Panc1 (cell line): ENCODE results near the gene SMG6.

Source experiments
- CTCF ChIP-seq: fragments of 450-650 bp; IDR thresholded peaks from 2 replicates; pipeline ENCODE4 v1.5.1; 2017; ENCODE audit warnings: mild to moderate bottlenecking
- POLR2AphosphoS5 ChIP-seq: IDR thresholded peaks from 2 replicates; pipeline ENCODE4 v1.6.1; 2012; ENCODE audit warnings: mild to moderate bottlenecking, low read depth, low read length, moderate library complexity
- REST ChIP-seq, 2 experiments: IDR thresholded peaks; 2 replicates each; pipeline ENCODE4 v1.6.1; 2011 to 2012; ENCODE audit warnings: low read depth in 2 of 2, control low read depth in 1 of 2, low read length in 1 of 2, mild to moderate bottlenecking in 1 of 2, moderate library complexity in 1 of 2; ENCODE audit not compliant: insufficient read depth in 1 of 2
- SIN3A ChIP-seq: IDR thresholded peaks from 2 replicates; pipeline ENCODE4 v1.6.1; 2012; ENCODE audit warnings: low read depth, mild to moderate bottlenecking, low read length, moderate library complexity, borderline replicate concordance; ENCODE audit not compliant: insufficient read depth
- TCF7L2 ChIP-seq: IDR thresholded peaks from 2 replicates; pipeline ENCODE4 v1.6.1; 2011; ENCODE audit warnings: mild to moderate bottlenecking, low read depth, low read length, inconsistent platforms

GRCh38 chr17:2092253-2092652 lies 211.3 kb downstream of the SMG6 start:
- TF ChIP-seq CTCF, result no peak
- TF ChIP-seq POLR2AphosphoS5, result no peak
- TF ChIP-seq REST (IDR thresholded peaks at IDR 0.05; ENCODE audit: insufficient read depth in 1 of 2, low read depth in 2 of 2, low read length in 1 of 2), result no peak
- no peak for TF ChIP-seq TCF7L2
- no peak for TF ChIP-seq SIN3A
